HUES48 (cell line): ENCODE measurements around the gene DNAJC24.

Experiments
- H3K27ac ChIP-seq: one replicate; pipeline ENCODE4 v1.7.0; 2013; ENCODE audit warnings: low read depth, low read length, inconsistent platforms
- H3K27me3 ChIP-seq: 2 replicates; pipeline ENCODE4 v1.6.1; 2013; ENCODE audit warnings: mild to moderate bottlenecking, low read length; ENCODE audit not compliant: control insufficient read depth, insufficient read depth
- H3K36me3 ChIP-seq: 2 replicates; pipeline ENCODE4 v1.6.1; 2013; ENCODE audit warnings: low read length; ENCODE audit not compliant: control insufficient read depth, insufficient read depth
- H3K4me1 ChIP-seq: 2 replicates; pipeline ENCODE4 v1.6.1; 2013; ENCODE audit warnings: mild to moderate bottlenecking, low read length; ENCODE audit not compliant: control insufficient read depth, insufficient read depth
- H3K4me3 ChIP-seq: 2 replicates; pipeline ENCODE4 v1.5.1; 2013; ENCODE audit warnings: mild to moderate bottlenecking, low read depth, low read length
- H3K9ac ChIP-seq: 2 replicates; pipeline ENCODE4 v1.6.1; 2013; ENCODE audit warnings: mild to moderate bottlenecking, low read depth, low read length, moderate library complexity
- H3K9me3 ChIP-seq: 2 replicates; pipeline ENCODE4 v1.6.1; 2013; ENCODE audit warnings: low read length; ENCODE audit not compliant: control insufficient read depth, insufficient read depth

DNAJC24 gene

DNA sequence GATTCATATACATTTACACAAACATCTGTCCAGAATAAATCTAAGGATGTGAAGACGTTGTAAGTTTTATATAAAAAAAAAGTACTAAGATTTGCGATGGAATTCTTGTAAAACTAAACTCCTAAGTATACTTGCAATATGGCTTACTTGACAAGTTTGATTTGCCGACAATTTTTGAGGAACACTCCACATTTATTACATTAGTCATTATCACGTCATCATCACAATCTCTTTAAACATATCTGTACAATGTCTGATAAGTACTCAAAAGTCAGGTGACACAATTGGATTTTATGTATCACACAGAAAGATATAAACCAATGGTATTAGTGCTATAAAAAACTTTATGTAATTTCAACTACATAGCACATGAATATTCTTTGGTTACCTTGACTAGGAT is 109.4 kb downstream of the DNAJC24 start:
- H3K9ac ChIP-seq = no peak overlapping the region
- H3K27ac ChIP-seq = no peak overlapping the region
- no peak overlapping the region for H3K4me3 ChIP-seq
- no peaks in the 10 kb centered on the region for H3K27me3 ChIP-seq
- H3K36me3 ChIP-seq = no peaks in the 10 kb centered on the region
- H3K9me3 ChIP-seq = no peaks in the 10 kb centered on the region
- peaks cover 8% of the 10 kb centered on the region; the same call in 1 of the 2 replicates for H3K4me1 ChIP-seq

DNA sequence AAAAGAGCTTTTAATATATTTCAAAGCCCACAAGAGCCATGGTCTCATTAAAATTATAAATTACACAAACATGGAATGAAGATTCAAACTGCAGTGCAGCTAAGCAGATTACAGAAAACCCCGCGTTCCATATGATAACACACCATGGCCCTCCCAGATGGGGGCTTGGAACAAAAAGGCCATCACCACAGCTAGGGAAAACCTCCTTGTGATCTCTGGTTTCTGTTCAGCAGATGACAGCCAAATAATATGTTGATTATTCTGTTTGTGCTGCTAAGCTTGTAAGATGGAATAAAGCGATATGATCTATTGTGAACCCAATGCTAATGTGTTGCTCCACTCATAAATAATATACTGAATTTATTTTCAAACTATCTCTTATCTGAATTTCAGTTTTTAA is 111.3 kb downstream of the DNAJC24 start:
- Histone ChIP-seq H3K4me3 (no peak overlapping the region), H3K9me3 (no peaks in the 10 kb centered on the region), H3K36me3 (no peaks in the 10 kb centered on the region), H3K27me3 (no peaks in the 10 kb centered on the region), H3K9ac (no peak overlapping the region), H3K27ac (no peak overlapping the region), H3K4me1 (peaks cover 27% of the 10 kb centered on the region)
